Fibroblast of skin of scalp (primary cell): ENCODE measurements around the gene MLPH.

ENCODE experiments used
- DNase-seq: peaks from one replicate; pipeline ENCODE4 v3.0.0-alpha.2; 2013

Gene MLPH

DNA sequence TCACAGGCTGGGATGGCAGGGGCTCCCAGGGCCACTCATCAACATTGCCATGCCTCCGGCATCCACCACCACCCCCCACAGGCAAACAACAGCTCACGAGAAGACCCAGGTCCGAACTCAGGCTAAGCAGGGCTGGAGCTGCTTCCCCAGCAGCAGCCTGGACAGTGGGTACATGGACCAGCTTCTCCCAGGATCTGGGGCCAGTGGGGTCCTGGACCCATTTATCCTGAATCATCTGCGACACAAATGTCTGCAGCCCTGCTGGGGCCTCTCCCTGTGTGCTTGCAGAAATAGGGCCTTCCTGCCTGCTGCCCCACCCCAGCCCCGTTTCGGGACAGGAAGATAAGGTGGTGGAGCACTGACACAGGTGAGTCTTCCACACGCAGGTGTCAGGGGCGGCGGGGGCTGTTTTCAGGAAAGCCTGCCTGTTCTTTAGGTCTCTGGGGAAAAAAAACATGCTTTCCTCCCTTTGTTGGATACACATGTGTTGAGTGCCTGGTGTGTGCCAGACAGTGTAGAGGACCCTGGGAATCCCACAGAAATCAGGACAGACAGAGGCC lies 83.8 kb downstream of the MLPH start:
- DNase-seq = no peak

DNA sequence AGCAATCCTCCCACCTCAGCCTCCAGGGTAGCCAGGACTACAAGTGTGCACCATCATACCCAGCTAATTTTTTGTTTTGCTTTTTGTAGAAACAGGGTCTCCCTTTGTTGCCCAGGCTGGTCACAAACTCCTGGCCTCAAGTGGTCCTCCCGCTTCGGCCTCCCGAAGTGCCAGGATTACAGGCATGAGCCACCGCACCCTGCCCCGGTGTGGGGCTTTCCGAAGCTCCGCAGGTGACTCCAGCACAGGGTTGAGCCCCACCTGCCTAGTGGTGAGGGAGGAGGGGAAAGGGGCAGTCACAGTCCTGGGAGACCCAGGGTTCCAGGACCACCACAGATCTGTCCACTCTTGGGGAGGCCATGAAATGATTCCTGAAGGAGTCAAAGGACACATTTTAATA lies 84.5 kb downstream of the MLPH start:
- DNase-seq = no peak

DNA sequence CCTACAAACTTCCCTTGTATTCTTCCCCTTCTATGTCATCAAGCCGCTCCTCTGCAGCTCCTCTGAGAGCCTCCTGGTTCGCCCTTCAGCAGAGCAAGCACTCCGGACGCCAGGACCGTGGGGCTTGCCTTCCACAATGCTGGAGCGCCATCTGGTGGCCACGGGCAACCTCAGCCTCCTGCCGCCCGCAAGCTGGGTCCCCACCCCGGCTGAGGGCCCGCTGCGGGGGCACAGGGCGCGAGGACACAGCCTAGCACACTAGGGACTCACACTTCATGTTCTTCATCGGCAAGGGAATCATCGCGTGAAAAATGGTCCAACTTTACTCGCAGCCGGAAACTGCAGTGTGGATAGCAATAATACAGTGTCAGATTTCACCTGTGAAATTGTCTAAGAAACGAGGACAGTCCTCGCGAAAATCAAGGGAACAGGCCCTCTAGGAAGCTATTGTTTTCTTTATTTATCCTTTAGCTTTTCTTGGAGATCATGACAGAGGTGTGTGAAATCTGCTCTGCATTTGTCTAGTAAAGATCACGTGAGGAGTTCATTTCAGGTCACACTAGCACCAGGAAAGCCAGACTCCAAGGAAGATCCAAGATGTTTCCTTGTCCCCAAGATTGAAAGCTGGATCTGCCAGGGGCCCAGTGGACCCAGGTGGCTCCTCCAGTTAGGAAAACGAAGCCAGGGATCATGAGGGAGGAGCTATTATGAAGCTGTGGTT lies 85.1 kb downstream of the MLPH start:
- DNase-seq = peak; percentile 91

DNA sequence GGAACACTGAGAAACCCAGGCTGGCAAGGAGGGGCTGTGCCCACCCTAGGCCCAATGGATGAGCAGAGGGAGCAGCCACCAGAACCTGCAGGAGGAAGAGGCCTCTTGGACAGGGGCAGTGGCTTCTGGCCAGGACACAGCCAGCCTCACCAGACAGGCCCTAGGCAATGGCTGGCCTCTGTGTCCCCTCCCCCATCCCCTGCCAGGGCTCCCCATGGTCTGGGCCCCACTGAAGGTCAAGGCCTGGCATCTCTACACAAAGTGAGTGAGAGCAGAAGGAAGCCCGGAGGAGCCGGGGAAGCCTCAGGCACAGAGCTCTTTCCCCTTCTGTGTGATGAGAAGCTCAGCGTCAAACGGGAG lies 85.7 kb downstream of the MLPH start:
- DNase-seq = no peak

- no peak for DNase-seq
Observed at GRCh38 chr2:237573721-237574415, 86.8 kb downstream of the MLPH start.

DNA sequence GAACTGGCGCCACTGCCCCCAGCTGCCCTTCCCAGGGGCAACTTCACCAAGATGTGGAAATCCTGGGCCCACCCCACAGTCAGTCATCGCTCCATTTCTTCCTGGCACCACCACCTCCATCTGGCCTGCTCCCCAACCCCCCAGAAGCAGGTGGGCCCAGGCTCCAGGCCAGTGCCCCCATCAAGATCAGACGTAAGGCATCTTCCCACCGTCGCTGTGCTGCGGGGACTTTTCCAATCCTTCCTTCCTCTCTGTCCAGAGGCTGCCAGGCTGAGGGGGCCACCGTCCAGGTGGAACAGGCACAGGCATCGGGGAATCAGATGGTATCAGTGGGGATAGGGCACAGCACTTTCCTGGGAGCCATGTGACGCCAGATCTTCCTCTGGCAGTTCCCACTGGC lies 87.4 kb downstream of the MLPH start:
- DNase-seq = no peak

DNA sequence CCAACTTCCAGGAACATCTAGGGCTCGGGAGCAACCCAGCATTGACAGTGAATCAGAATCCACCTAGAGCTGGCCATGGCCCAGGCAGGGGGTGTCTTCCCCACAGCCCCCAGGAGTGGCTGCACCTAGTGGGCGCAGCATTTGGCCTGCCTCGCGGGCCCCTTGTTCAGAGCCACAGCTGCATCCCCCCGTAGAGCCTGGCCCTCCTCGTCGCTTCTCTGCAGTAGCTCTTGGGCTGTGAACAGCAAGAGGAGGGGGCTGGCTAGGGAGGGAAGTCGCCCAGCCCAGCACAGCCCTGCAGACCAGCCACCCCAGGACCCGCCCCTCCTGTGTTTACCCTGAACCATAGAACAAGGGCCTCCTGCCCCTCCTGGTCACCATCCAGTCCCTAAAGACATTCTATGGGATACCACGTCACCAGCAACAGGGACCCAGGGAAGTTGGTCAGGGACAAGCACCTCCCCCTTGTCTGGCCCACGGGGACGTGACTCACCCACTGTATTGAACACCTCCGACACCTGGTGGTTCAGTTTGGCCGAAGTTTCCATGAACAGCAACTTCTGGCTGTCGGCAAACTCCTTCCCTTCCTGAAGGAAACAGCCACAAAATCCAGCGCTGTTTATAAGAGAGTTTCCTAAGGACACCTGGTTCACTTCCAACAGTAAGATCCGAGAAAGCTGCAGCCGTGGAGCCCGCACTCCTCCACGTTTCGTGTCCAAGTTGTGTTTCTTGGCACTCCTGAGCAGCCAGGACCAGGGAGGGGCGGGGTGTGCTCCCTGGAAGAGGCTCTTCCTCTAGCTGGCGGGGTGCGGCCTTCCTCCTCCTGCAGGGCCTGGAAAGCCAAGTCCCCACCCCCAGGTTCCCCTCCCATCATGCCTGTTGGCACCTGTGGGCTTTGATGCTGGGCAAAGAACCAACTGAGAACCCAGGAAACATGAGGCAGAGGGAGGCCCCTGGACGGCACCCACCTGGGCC lies 88.1 kb downstream of the MLPH start:
- no peak for DNase-seq

DNA sequence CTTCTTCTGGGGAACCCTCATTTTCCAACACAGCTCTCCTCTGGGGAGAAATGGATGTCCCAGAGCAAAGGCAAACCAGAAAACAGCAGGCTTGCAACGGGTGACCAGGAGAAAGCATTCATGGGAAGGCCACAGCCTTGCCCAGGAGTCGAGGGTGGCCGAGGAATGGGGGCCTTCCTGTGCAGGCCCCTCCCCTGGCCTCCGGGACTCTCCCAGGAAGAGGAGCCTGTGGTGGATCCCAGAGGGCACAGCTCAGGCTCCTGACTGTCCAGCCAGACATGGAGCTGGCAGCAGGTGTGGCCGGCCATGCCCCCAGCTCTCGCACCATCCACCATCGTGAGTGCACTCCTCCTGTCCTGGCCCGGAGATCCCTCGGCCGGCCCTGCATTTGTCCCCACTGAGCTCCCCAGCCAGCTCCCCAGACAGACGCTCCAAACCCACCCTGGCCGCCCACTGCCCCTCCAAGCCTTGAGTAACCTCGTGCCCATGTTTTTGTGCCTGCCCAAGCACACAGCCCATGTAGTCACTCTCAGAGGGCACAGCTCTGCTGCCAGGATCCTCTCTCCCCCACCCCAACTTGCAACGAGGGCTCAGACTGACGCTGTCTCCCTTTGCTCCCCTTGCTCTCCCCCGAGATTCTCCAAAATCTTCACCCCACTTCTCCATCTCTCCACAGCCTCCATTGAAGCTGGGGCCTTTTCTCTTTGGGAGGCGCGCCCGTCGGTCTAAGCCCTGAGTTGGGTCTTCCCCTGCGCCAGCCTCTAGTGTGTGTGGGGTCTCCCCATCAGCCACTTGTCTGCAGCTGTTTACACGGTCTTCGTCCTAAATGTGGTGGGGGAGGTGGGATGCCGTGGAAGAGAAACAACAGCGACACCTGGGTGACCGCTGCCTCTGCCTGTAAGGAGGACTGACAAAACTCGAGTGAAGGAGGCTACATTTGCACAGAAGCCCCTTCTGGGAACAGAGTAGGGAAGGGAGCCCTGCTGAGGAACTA lies 89.1 kb downstream of the MLPH start:
- DNase-seq = no peak

GRCh38 chr2:237576974-237577373 lies 89.9 kb downstream of the MLPH start:
- no peak for DNase-seq

- no peak for DNase-seq
Observed at GRCh38 chr2:237577458-237577857, 90.4 kb downstream of the MLPH start.

DNA sequence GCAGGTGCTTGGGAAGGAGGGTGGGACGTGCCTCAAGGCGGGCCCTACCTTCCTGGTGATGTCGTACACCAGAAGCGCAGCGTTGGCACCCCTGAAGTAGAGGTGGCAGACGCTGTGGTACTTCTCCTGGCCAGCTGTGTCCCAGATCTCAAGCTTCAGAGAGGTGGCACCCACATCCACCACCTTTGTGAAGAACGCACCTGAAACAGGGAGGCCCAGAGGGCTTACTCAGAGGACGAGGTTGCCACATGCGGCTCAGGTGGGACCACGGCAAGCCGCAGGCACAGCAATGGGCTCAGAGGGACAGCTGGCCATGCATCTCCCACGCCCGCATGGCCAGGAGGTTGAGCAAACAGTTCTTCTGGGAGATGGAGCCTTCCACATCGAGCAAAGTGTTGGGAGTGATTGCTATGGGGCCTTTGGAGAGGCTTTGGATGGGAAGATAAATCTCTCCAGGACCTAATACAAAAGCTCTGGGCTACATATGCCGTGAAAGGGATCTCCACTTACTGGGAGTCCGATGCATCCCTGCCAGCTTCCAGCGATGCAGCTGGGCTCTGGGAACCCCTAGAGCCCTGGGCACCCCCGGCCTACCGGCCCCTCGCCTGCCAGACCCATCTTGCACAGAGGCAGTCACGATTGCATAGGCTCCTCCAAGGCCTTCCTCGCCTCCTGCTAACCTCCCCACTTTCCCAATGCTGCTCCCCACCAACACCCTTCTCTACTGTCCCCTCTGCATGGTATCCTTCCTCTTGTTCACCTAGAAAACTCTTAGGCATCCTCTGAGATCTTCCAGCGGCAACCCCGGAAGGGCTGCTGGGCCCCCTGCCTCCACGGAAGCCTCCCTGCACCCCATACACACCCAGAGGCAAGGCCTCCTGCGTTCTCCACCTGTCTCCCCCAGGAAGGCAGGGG lies 91.2 kb downstream of the MLPH start:
- DNase-seq = no peak

GRCh38 chr2:237581326-237581725 lies 94.3 kb downstream of the MLPH start:
- DNase-seq = no peak

DNA sequence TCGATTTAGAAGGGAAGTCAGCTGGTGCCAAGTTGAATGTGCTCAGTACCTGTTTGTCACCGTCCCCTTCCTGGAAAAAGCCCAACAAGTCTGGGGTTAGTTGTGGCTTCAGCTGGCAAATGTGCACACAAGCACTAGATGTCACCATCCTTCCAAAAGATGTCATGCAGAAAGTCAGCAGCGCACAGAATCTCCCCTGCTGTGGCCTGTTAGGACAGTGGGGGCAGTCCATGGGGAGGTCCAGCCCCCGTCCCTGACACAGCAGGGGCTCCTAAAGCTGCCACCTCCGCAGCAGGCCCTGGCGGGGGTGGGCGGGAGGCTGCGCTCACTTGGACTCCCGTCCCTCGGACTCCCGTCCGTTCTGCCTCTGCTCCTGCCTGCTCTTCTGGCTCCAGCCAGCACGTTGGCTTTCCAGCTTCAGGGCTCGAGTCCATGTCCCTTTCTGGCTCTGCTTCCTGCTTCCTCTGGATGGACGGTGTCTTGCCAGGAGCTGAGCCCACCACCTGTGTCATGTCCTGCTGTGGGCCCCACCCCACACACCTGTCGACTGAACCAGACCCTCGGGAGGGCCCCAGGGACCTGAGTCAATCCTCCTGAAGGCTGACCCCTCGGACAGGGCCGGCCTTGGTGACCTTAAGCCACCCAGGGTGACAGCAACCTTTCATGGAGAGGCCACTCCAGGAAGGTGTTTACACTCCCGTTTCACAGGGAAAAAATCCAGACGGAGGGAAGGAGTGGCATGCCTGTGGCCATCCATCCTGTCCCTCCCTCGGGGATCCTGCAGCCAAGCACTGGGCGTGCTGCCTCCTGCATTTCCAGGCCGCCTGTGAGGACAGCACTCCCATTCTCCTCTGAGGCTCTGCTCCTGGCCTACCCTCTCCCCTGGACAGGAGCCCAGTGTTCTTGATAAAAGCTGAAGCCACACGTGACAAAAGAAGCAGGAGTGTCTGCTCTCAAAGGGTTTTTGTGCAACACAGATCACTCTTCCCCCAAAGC lies 95.0 kb downstream of the MLPH start:
- peak; percentile 80 for DNase-seq

- DNase-seq = no peak
Observed at GRCh38 chr2:237583385-237584295, 96.6 kb downstream of the MLPH start.

DNA sequence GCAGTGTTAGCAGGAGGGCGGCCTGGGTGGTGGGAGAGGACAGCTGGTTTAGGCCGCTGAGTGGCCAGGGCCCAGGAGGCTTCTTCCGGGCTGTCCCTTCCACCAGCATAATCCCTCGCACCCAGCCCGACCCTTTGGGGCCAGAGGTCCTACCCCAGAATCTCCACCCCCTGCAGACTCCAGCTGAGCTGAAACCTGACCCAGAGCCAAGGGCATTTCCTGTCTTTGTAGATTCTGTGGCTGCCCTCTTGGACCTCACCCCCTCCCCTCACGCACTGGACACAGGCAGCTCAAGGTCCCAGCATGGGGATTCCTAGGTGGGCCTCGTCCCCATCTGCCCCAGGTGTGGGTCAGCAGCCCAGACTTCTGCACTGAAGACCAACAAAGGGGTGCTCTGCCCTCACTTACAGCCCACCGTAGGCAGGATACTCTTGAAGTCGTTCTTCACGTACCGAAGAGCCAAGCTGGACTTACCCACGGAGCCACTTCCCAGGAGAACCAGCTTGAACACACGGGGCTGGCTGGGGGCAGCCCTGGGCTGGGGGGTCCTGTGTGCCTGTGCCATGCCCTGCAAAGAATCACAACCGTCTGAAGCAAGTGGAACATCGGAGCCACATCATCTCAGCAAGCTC lies 98.7 kb downstream of the MLPH start:
- DNase-seq = no peak

DNA sequence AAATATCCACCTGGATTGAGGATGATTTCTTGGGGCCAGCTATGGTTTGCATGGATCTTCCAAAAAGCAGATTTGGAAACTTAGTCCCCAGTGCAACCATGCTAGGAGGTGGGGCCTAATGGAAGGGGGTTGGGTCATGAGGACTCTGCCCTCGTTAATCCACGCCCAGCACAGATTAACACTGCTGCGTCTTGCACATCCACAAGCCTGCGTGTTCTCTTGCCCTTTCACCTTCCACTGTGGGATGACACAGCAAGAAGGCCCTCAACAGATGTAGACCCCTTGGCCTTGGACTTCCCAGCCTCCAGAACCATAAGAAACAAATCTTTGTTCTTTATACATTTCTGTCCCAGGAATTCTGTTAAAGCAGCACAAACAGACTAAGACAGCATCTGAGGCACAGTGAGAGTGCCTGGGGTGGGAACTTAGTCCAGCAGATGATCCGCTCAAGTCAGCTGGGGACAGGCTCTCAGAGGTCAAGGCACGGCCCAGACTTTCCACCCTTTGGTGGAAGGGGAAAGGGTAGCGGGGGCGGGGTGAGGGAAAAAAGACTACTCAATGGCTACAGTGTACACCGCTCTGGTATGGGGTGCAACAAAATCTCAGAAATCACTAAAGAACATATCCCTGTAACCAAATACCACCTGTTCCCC lies 101.1 kb downstream of the MLPH start:
- DNase-seq = no peak
